ENCODE results near the gene OMG. TPM values are rescaled to one million over a fixed set of nuclear protein-coding genes. Genes with fewer than 3 reads are reported as not detected.
"Not testable (repeated sequence)": the region's sequence is repeated elsewhere in the genome, so short reads cannot be mapped to it uniquely, and the experiment has no call there.

Gene OMG
- polyA plus RNA-seq, 4 donors: 0.09 to 0.29 (median 0.16) TPM

GRCh38 chr17:31309556-31309955, 12.5 kb upstream of the OMG start:
- DNase-seq (ENCODE audit: low read depth in 4 of 4, low spot score in 3 of 4): no peak

DNA sequence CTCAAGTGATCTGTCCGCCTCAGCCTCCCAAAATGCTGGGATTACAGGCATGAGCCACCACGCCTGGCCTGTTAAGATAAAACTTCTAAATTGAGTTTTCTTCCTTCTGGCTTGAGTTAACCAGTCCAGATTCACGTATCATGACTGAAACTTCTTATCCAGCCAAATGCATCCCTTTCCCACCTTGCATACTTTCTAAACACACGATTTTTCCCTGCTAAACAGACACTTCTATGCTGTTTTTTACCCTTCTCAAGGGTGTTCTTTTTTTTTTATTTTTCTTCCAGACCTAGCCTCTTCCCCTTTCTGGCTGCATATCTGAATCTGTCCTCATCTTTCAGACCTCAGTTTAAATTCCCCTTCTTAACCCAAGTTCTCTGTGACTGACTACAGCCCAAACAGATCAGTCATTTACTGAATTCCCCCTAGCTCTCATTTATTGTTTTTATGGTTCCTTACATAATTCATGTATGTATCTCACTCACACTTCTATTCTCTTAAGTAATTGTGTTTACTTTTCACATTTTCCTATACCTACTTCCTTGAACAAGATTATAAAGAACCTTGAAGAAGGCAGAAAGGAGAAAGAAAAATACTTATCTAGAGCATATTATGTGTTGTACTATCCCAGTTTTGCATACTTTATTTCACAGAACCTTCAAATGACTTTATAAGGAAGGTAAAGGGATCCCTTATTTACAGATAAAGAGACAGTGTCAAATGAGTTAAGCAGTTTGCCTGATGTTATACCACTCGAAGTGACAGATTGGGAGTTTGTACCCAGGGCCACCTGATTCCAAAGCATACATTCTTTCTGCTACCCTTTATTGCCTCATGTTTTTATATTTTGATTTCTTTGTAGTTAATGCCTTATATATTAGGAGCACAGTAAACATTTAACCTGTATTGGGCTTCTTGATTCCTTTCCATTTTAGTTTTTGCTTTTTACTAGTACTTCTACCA, 11.6 kb upstream of the OMG start:
- DNase-seq (ENCODE audit: low read depth in 4 of 4, low spot score in 3 of 4): no peak

GRCh38 chr17:31307640-31308039, 10.6 kb upstream of the OMG start:
- DNase-seq (ENCODE audit: low read depth in 4 of 4, low spot score in 3 of 4): no peak

GRCh38 chr17:31299624-31300023, 2.6 kb upstream of the OMG start:
- peak in 1 of 4 donors; percentile 2 for DNase-seq (ENCODE audit: low read depth in 4 of 4, low spot score in 3 of 4)

DNA sequence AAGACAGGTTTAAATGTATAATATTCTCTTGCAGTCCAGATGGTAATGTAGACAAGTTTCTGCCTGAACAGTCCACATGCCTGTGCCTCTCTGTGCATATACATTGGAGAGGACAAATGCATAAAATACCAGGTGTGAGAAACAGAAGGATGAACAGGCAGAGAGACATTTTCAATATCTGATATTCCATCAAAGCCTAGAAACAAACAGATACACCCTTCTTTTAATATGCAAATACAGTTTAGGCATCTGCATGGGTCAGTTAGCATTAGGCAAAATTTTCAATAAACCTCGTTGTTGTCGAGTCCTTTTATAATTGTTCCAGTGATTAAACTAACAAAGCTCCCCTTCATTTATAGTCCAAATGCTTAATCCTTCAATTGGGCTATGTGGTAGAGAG, 897 bp downstream of the OMG start:
- DNase-seq (ENCODE audit: low read depth in 4 of 4, low spot score in 3 of 4): no peak

DNA sequence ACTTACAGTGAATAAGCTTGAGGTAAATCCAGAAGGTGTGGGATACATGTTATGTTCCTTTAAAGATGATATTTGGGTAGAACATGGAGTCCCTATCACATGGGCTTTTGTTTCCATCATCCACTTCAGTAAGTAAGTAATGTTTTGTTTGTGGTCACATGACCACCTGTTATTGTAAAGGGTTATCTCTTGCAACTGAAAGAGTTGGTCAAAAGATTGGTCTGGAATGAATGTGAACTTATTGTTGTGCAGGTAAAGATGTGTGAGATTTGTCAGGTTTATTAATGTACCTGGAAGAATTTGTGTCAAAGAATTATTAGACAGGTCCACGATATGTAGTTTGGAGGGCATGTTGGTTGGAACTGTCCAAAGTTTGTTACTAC, 1.6 kb downstream of the OMG start:
- no peak for DNase-seq (ENCODE audit: low read depth in 4 of 4, low spot score in 3 of 4)

GRCh38 chr17:31294820-31295488, 2.1 kb downstream of the OMG start:
- DNase-seq (ENCODE audit: low read depth in 4 of 4, low spot score in 3 of 4): no peak

DNA sequence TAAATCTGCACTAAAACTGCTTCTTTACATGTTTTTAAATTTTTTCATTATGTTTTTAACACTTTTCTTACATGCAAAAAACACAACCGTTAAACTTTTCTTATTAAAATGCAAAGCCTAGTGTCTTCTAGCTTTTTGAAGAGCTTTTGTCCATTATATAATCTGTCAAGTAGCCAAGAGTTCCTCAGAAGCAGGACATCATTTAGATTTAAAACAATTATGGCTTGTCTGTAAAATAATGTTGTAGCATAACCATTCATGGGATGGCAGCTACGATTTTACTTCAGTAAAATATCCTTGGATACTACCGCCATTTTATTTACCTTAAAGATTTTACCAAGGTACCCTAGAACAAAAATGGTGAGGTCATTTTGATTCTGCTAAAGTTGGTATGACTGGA, 2.8 kb downstream of the OMG start:
- no peak for DNase-seq (ENCODE audit: low read depth in 4 of 4, low spot score in 3 of 4)

GRCh38 chr17:31293581-31293980, 3.5 kb downstream of the OMG start:
- no peak for DNase-seq (ENCODE audit: low read depth in 4 of 4, low spot score in 3 of 4)

DNA sequence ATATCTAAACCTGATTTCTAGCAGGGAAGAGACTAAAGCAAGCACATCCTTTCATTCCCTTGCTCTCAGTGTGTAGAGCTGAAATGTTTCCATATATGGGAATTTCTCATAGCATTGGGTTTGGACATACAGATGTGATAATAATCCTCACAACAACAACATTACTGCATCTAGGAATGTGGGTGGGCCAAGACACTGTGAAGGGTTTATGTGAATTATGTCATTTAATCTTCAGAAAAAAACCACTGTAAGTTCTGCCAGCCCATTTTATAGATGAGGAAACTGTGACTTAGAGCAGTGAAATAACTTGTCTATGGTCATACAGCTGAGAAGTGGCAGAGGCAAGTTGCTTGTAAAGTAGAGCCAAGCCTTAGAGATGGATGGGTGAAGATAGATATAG, 5.2 kb downstream of the OMG start:
- DNase-seq (ENCODE audit: low read depth in 4 of 4, low spot score in 3 of 4): no peak

DNA sequence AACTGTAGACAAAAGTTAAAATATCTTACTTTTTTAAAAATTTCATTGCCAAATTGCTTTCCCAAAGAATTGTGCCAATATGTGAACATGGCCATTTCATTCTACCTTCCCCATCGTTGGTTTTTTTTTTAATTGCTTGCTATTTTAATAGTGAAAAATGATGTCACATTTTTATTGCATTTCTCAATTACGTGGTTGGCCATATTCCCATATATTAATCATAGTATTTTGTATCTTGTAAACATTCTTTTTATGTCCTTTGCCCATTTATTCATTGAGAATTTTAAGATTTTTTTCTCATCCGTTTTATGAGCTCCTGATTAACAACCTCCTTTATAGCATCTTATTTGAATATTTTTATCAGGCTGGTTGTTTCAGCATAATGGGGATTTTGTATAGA, 7.2 kb downstream of the OMG start:
- no peak for DNase-seq (ENCODE audit: low read depth in 4 of 4, low spot score in 3 of 4)

- DNase-seq (ENCODE audit: low read depth in 4 of 4, low spot score in 3 of 4): not testable (repeated sequence)
These were observed 9.1 kb downstream of the OMG start for GRCh38 chr17:31287932-31288331.

DNA sequence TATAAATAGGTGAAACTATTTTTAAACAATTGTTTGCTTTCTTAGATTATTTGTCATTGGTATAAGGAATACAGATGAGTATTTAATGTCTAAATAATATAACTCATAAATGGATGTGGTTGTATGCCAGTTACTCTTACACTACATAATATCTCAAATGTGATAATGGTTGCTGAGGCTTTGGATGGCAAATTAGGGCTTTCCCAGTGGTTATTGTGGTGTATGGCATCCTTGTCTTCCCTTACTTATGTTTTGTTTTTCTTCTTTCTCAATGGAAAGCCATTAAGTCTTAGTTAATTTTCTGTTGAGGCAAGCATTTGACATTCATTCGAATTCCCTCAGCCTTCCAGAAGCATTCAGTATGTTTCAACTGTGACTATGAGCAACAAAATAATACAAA, 10.5 kb downstream of the OMG start:
- DNase-seq (ENCODE audit: low read depth in 4 of 4, low spot score in 3 of 4): no peak

DNA sequence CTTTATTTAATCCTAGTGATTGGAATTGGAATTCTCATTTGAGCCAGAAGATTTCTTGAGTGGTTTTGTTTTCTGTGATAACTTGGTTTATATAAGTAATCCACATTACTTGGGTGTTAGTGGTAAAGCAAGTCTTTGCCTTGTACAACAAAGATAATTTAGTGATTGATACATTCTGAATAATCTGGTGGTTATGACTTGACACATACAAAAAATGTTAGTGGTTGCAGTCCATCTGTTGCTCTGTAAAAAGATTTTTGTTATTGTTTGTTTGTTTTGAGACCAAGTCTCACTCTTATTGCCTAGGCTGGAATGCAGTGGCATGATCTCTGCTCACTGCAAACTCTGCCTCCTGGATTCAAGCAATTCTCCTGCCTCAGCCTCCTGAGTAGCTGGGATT, 13.2 kb downstream of the OMG start:
- no peak for DNase-seq (ENCODE audit: low read depth in 4 of 4, low spot score in 3 of 4)

DNA sequence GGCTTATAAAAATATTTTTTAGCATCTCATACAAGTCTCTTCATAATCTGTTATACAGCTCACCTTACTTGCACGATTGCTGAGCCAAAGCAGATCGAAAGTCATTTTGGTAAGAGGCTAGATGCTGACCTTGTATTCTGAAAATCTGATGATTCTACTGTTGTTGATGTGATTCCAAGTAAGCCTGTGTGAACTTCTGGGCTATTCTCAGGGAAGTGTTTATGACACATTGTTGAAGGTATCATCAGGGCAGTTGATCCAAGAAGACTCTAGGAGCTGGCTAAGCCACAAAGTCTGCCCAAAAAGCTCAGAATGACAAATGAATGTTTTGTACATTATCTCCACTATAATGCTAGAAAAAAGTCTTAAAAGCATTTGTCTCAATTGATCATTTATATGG, 16.0 kb downstream of the OMG start:
- no peak for DNase-seq (ENCODE audit: low read depth in 4 of 4, low spot score in 3 of 4)

- DNase-seq (ENCODE audit: low read depth in 4 of 4, low spot score in 3 of 4): no peak
These were observed 17.6 kb downstream of the OMG start for GRCh38 chr17:31279401-31279800.

DNA sequence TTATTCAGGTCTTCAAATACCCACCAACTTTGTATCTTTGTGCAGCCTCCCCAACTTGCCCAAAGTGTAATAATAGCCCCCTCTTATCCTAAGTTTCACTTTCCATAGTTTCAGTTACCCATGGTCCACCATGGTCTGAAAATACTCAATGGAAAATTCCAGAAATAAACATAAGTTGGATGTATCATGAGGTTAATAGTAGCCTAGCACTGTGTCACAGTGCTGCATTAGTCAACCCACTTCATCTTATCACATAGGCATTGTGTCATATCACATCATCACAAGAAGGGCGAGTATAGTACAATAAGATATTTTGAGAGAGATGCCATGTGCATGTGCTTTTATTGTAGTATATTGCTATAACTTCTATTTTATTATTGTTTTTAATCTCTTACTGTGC, 21.9 kb downstream of the OMG start:
- DNase-seq (ENCODE audit: low read depth in 4 of 4, low spot score in 3 of 4): no peak

DNA sequence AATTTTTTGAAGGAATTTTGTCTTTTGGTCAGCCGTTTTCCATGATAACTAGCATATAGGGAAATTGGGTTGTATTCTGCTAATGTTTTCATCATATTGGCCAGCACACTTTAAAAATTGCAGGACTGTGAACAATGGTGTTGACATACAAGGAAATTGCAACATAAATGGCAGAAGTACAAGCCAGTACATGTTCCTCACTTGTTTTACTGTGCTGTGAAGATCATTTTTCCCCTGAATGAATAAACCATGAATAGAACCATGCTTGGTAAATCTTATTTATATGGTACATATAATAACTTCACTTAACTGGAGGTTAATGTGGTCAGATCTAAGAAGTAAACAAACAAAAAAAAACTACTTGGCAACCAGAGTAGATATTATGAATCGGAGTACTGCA, 22.8 kb downstream of the OMG start:
- no peak for DNase-seq (ENCODE audit: low read depth in 4 of 4, low spot score in 3 of 4)

- no peak for DNase-seq (ENCODE audit: low read depth in 4 of 4, low spot score in 3 of 4)
These were observed 23.5 kb downstream of the OMG start for GRCh38 chr17:31273516-31273915.

- DNase-seq (ENCODE audit: low read depth in 4 of 4, low spot score in 3 of 4): no peak
These were observed 24.2 kb downstream of the OMG start for GRCh38 chr17:31272803-31273202.

- DNase-seq (ENCODE audit: low read depth in 4 of 4, low spot score in 3 of 4): no peak
These were observed 24.8 kb downstream of the OMG start for GRCh38 chr17:31272236-31272635.

GRCh38 chr17:31269578-31269983, 27.5 kb downstream of the OMG start:
- no peak for DNase-seq (ENCODE audit: low read depth in 4 of 4, low spot score in 3 of 4)
